ENCODE data around the gene FCRL3. TPM values are rescaled to one million over a fixed set of nuclear protein-coding genes. Genes with fewer than 3 reads are reported as not detected.

FCRL3 gene
- total and polyA plus RNA-seq, 2 of the 4 experiments (the other 2 are of a cell fraction), result not detected

DNA sequence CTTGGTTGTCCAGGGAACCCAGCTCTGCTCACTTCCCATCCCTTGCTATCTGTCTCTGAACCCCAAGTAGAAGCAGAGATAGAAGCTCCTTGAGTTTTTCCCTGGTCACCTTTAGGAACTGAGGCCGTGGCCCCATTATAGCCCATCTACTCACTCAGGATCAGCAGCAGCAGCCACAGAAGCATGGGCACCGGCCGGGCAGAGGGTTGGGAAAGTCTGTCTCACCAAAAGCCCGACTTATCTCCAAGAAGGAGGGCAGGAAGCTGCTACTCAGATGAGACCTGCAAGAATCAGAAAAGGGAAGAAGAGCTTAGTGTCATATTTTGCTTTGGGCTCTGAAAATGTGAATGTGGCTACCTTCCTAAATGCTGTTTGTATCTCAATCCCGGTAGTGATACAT lies 264 bp downstream of the FCRL3 start:
- no TSS peak for BruUV-seq (replicated peaks)
- no CpG with 5 or more reads among the region's 5 CpGs for WGBS, 2 experiments (ENCODE audit: extremely low coverage in 2 of 2, insufficient read length in 1 of 2)
- Histone ChIP-seq H3K4me1 (ENCODE audit: control insufficient read depth, insufficient read depth, low read length) (no peaks in the 10 kb centered on the region), H2AK9ac (replicated peaks; ENCODE audit: low read depth, low read length, poor library complexity) (no peak overlapping the region), H2AK5ac (ENCODE audit: low read depth, low read length) (no peak overlapping the region), H4K91ac (ENCODE audit: insufficient read depth, low read depth, low read length) (no peak overlapping the region), H2AFZ (replicated peaks; ENCODE audit: low read length, poor library complexity) (no peak overlapping the region), H2BK5ac (ENCODE audit: low read depth, low read length, poor library complexity, severe bottlenecking) (no peak overlapping the region), H4K5ac (ENCODE audit: low read depth, low read length) (no peak overlapping the region), H2BK15ac (ENCODE audit: low read depth, low read length) (no peak overlapping the region), H3K27me3 (ENCODE audit: control insufficient read depth, insufficient read depth, low read length) (no peaks in the 10 kb centered on the region), H3K14ac (replicated peaks; ENCODE audit: low read depth, low read length) (no peak overlapping the region), H3K79me1 (ENCODE audit: low read depth in 1 of 2, low read length in 2 of 2) (no peaks in the 10 kb centered on the region), H3K4me3 (ENCODE audit: insufficient read depth, low read depth, low read length) (no peak overlapping the region), H3K9me3 (ENCODE audit: control insufficient read depth, insufficient read depth, low read length) (no peaks in the 10 kb centered on the region), H3K23ac (ENCODE audit: low read depth, low read length) (no peak overlapping the region), H3K9me1 (ENCODE audit: insufficient read depth, low read length) (no peaks in the 10 kb centered on the region), H3K9ac (ENCODE audit: low read depth, low read length) (no peak overlapping the region), H2BK20ac (ENCODE audit: low read depth, low read length) (no peak overlapping the region), H3K27ac (ENCODE audit: insufficient read depth, low read length) (no peak overlapping the region), H3K4me2 (ENCODE audit: low read depth, low read length) (no peak overlapping the region), H3K56ac (ENCODE audit: extremely low read depth, insufficient read depth, low read length) (no peak overlapping the region), H2BK120ac (ENCODE audit: low read depth, low read length) (no peak overlapping the region), H3K4ac (ENCODE audit: low read depth, low read length) (no peak overlapping the region), H3K18ac (ENCODE audit: low read depth, low read length) (no peak overlapping the region), H3K36me3 (ENCODE audit: control insufficient read depth, insufficient read depth, low read length) (no peaks in the 10 kb centered on the region), H4K20me1 (ENCODE audit: insufficient read depth, low read length) (no peaks in the 10 kb centered on the region), H4K8ac (ENCODE audit: low read depth in 2 of 2, low read length in 2 of 2) (no peak overlapping the region)
- in situ Hi-C loops (cut with MboI; ENCODE audit: low sequenced_read_pairs), result no loop called here
- TF ChIP-seq CEBPB (IDR thresholded peaks at IDR 0.05; ENCODE audit: low read depth, low read length), result no peak
- TF ChIP-seq SMC3 (IDR thresholded peaks at IDR 0.05; ENCODE audit: low read depth, low read length), result no peak
- no peak for TF ChIP-seq MXI1 (IDR thresholded peaks at IDR 0.05; ENCODE audit: borderline replicate concordance, low read depth, low read length)
- no peak for TF ChIP-seq NFE2L2 (IDR thresholded peaks at IDR 0.05; ENCODE audit: low read depth, low read length)
- no peak for TF ChIP-seq RFX5 (IDR thresholded peaks at IDR 0.05; ENCODE audit: low read depth, low read length)
- TF ChIP-seq, protein P1, sequence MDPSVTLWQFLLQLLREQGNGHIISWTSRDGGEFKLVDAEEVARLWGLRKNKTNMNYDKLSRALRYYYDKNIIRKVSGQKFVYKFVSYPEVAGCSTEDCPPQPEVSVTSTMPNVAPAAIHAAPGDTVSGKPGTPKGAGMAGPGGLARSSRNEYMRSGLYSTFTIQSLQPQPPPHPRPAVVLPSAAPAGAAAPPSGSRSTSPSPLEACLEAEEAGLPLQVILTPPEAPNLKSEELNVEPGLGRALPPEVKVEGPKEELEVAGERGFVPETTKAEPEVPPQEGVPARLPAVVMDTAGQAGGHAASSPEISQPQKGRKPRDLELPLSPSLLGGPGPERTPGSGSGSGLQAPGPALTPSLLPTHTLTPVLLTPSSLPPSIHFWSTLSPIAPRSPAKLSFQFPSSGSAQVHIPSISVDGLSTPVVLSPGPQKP (IDR thresholded peaks at IDR 0.05; ENCODE audit: borderline replicate concordance, low read depth, low read length), result no peak
- intact Hi-C loops (cut with micrococcal nuclease), result no loop called here
- DNase-seq (no peak), ATAC-seq (ENCODE audit: low read depth) (no peak)
- CTCF ChIA-PET, result no interaction called here
- dilution Hi-C loops (cut with HindIII; ENCODE audit: low sequenced_read_pairs, unreplicated experiment), result no loop called here
- POLR2A ChIA-PET (ENCODE audit: unreplicated experiment), result no interaction called here
